DMS114 treated with DMSO at 0.1 percent for 48 hours (cell line): Measurements from ENCODE around the gene KCNQ1.
A peak's percentile ranks its signal among the peaks of the same experiment; 100 is the strongest.

Experiments
- DNase-seq: peaks from one replicate; lab custom pipeline; 2025; ENCODE audit not compliant: unreplicated experiment; lab: John Stamatoyannopoulos, UW

The KCNQ1 gene

DNA sequence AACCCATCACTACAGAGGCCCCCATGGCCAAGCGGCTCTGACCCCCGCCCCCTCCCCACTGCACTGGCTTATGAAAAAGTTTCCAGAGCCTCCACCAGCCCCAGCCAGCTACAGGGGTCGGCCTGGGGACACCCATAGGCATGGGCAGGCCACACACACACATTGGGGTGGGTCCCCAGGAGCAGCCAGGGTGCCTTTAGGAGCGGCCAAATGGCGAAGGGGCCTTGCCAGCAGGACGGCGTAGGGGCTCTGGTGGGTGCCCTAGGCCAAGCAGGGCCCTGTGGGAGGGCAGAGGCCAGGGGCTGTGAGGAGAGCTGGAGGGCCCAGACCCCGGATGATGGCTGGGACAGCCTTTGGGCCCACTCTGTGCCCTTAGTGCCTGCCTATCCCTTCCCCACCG lies 34.2 kb upstream of the KCNQ1 start:
- DNase-seq, result no peak

DNA sequence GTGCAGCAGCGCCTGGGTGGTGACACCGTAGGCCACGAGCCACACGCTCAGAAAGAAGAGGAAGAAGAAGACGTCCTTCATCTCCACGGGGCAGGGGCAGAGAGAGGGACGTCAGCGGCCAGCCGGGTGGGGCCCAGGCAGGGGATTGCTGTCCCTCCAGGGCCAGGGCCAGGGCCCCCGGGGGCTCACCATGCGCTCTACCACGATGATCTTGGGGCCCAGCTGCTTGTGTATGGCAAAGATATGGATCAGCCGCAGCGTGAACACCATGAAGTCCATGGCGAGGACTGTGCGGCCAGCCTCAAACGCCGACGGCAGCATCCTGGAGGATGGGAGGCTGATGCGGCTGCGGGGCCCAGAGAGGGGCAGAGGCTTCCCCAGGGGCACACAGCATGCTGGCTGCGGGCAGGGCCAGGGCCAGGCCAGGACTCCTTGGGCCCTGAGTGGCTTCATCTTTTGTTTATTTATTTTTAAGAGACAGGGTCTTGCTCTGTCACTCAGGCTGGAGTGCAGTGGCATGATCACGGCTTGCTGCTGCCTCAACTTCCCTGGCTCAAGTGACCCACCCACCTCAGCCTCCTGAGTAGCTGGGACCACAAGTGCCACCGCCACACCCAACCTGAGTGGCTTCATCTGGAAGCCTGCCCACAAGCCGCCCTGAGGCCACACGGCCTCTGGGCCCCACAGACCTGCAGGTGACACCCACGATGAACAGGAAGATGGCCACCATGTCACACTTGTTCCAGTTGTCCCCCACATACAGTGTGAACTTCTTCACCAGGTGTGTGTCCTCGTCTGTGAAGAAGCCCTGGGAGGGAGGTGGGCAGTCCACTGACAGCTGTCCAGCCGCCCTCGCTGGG lies 33.1 kb upstream of the KCNQ1 start:
- DNase-seq, result no peak

DNA sequence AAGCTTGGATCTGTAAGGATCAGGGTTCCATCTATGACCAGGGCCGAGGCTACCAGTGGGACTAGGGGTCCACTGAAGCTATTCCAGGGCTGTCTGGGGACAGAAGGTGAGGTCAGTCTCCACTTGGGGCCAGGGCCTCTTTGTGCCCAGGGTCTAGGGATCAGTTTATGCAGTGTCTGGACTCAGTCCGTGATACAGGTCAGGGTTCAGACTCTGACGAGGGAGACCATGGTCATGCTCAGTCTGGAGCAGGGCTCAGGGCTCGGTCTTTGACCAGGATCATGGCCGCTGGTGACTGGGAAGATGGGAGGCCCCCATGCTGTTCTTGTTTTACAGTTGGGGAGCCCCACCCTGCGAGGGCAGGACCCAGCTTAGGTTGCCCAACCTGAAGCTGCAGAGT lies 32.5 kb upstream of the KCNQ1 start:
- no peak for DNase-seq

DNA sequence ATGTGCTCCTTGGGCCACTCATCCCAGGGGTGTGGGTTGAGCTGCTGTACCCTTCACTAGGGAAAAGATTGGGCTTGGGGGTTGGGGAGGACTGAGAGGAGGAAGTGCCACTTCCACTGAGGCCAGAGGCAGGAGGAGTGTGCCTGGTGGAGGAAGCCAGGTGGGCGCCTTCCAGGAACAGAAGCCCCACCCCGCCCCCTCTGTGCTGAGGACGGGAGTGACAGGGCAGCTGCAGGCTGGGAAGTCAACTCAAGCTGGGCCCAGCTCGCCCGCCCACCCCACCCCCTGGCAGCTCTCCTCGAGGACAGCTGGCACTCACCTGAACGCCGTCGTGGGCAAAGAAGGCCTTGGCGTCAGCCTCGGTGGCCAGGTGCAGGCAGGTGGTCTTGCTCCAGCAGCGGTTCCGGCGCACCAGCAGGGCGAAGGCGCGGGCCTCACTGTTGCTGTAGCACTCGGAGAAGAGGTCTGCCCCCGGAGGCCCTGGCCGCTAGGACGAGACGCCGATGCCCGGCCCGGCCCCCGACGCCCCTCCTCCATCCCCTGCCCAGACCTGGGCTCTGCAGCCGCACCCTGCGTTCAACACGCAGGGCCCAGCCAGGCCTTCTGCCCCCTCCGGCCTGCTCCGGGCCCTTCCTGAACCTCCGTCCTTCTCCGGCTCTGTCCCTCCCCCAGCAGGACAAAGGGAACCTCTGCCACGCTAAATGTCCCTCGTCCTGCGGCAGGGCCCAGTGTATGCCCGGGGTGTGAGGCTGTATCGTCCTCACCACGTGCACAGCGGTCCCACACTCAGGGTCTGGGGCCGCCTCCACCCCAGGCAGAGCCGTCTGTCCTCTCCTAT lies 30.8 kb upstream of the KCNQ1 start:
- DNase-seq, result no peak

DNA sequence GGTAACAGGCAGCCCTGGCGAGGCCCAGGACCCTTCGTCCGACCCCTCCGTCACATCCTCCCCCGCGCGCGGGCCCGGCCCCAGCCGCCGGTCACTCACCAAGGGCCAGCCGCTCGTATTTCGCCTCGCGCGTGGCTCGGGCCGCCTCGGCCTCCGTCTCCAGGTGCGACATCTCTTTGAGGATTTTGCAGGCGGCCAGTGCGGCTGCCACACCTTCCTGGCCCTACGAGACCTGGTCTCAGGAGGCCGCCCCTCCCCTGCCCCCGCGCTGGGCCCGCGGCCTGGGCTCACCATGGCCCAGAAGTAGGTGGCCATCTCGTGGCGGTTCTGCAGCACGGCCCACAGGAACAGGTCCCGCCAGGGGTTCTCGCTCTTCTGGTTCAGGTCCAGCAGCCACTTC lies 30.2 kb upstream of the KCNQ1 start:
- DNase-seq, result no peak

DNA sequence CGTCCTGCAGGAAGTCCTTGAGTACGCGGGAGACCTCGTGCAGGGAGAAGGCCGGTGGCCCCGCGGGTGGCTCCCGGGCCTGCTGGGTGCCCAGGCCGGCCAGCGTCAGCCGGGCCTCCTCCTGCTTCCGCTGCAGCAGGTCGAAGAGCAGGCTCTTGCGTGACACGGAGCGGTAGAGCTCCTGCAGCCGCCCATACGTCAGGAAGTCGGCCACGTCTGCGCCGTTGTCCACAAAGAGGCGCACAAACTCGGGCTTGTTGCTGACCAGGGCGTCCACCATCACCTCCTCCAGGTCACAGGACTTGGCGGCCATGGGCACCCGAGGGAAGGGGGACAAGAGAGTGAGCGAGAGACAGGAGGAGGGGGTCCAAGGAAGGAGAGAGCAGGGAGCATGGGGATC lies 29.6 kb upstream of the KCNQ1 start:
- no peak for DNase-seq

DNA sequence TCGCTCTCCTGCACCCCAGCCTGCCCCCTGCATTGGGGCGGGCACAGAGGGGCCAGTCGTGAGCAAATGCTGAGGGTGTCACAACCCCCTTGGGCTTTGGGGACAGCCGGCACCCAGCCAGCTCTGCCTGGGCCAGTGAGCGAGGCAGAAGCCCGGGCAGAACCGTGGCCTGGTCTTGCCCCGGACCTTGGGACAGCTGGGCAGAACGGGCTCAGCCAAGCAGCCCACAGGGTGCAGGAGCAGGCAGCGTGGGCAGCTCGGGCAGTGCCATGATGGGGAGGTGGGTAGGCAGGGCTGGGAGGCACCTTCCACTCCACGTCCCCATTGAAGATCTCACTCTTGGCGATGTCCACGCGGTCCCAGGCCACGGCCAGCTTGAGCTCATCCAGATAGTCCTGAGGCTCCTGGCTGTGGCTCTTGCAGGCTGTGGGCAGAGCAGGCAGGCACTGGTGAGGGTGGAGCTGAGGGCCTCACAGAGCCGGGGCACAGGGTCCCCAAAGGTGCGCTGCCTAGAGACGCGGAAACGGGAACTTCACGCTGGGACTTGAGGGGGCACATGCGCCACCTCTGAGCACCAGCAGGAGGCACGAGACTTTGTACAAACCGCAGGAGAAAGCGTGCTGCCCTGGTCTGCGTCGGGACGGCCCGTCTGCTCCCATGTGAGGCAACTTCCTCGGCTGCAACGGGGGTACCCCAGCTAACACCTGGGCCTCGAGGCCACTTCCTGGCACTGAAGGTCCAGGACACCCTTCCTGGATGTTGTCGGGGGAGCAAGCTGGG lies 29.0 kb upstream of the KCNQ1 start:
- DNase-seq, result no peak

DNA sequence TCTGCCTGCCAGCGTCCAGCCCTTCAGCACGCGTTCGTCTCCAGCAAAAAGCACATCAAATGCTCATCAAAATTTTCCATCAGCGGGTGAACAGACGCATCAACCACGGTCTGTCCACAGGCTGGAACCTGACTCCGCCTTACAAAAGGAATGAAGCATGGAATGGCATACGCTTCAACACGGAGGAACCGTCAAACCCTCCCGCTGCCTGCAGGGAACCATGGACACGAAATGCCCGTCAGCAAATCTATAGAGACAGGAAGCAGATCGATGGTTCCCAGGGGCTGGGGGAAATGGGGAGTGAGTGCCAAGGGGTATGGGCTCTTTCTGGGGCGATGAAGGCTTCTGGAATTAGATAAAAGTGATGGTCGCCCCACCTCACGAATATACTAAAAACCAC lies 28.0 kb upstream of the KCNQ1 start:
- DNase-seq, result no peak

DNA sequence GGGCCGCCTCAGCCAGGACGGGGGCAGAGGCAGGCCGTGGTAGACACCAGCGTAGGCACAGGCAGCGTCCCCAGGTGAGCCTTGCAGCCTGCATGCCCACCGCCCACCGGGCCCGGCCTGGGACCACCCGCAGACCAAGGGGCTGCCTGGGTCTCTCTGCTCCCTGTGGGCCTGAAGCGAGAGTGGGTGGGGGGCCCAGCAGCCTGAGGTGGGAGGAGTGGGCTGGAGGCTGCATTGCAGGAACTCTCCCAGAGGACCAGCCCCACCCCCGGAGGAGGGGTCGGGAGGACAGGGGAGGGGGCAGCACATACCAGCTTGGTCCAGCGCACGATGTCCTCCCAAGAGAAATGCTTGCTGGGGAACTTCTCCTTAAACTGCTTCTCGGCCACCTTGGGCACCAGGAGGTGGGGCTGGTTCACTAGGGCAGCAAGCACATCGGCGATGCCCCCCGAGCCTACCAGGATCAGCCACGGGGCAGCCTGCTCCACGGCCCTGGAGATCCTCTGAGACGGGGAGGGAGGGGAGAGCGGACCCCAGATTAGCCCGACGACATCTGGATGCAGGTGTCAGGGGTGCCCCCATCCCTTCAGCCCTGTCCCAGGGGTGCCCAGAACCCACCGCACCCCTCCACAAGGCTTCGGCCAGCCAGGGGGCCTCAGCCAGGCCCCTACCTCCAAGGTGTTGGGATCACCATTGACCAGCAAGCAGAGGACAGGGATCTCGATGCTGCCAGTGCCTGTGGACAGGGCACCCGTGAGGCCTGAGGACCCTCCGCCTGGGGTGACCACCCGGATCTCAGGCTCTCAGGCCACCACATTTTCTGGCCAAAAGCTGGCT lies 26.7 kb upstream of the KCNQ1 start:
- DNase-seq, result no peak

DNA sequence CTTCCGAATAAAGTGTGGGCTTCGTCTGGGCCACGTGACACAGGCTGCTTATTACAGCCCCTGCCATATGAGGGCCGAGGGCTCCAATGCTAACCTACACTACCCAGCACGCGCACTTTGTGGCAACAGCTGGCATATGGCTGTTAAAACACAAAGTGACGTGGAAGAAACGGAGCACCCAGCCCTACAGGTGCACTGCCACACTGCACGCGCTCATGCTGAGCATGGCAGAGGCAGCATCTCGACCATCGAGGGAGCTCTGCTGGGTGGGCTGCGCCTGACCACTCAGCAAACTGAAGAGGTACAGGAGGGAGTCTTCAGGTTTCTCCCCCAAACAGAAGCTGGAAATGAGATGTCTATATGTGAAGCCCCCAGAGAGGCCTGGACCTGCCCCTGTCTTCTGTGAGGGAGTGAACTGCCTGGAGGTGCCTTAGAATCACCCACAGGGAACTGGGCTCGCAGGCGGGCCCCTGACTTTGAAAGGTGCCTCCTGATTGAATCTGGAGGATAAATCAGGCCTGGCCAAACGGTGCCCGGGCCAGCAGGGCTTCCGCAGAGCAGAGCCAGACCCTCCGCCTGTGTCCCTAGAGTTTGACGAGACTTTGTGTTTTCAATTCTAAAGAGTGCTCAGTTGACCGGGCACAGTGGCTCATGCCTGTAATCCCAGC lies 26.0 kb upstream of the KCNQ1 start:
- no peak for DNase-seq

DNA sequence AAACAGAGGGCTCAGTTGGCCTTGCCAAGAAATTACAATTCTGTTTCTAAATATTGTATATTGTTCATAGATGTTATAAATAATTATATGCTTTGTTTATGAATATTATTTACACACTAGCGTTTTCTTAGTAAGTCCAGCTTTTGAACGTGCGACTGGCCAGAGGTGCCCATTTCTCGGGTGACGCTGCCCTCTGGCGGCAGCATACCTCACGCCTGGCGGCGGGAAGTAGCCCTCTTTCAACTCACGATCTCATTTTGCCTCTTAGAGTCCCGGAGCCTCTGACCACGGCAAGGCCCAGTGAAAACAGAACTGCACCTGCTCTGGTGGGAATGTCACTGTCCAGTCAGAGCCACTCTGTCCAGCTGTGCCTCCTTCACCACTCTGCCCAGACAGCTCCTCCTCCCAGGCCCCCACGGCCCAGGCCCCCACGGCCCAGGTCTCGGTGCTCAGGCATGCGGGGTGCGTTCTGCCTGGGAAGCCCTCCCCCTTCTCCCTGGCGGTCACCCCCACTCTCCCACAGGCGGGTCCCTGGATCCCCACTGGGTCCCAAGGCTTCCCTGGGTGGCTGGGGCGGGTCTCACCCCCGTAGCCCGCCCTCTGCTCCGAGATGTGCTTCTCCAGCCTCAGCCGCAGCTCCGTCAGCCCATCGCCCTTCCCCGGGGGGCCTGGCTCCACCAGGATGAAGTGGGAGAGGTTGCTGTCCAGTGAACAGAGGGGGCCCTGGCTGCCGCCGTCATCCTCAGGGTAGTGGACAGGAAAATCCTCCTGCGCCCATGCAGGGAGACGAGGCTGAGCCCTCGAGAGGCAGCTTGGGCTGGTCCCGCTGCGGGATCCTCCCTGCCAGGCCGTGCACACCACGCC lies 24.9 kb upstream of the KCNQ1 start:
- DNase-seq, result peak; percentile 32

DNA sequence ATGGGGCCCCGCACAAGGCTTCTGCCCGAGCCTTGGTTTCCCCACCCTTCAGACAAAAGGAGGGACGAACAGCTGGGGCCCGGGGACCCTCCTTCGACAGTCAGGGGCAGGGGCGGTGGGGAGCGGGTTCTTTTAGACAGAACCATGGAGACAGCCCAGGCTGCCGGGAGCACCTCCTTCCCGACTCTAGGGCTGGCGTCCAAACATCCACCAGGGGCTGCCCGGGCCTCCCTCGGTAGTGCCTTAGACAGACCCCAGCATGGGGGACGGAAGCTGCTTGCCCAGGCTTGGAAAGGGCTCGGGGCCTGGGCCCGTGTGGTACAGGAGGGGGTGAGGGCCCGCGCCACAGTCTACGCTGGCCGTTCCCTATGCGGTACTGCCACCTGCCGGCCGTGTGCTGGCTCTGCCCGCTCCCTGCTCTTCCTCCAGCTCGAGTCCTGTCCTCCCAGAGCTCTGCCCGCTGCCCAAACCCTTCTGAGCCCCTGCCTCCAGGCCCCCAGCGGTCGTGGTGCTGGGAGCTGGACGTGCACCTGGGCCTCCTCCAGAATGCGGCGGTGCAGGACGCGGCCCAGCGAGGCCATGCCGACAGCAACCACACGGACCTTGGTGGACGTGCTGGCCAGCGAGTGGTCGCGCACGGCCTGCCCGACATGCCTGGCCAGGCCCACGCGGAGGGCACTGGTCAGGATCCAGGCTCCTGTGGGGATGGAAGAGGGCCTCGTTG lies 24.1 kb upstream of the KCNQ1 start:
- DNase-seq, result peak; percentile 51

DNA sequence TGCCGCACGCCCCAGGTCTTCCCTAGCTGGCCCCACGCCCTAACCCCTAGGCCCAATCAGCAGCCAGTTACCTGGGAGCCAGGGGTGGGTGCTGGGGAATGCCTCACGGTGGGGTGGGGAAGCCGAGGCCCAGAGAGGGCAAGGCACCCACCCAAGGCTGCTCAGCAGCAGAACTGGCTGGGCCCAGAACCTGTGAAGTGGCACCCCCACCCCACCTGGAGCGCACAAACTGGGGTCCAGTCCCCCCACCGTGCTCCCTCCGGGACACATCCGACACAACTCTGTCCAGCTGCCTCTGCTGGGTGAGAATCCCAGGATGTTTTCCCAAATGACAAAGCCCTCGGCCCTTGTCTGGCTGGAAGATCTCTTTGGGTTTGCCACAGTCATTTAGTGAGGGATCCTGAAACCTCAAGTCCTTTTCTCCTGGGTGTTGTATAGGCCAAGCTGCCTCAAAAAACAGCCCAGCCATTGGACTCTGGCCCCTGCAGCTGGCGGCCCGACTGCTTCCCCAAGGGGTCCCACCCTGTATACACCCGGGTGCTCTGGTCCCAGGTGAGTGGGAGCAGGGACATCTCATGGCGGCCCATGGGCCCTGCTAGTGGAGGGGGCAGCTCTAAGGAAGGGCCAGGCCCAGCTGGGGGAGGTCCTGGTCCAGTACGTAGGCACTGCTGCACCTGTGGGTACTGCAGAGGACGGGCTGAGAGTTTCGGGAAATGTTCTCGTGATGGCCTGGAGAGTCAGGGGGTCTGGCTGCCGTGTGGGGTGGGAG lies 23.4 kb upstream of the KCNQ1 start:
- no peak for DNase-seq

DNA sequence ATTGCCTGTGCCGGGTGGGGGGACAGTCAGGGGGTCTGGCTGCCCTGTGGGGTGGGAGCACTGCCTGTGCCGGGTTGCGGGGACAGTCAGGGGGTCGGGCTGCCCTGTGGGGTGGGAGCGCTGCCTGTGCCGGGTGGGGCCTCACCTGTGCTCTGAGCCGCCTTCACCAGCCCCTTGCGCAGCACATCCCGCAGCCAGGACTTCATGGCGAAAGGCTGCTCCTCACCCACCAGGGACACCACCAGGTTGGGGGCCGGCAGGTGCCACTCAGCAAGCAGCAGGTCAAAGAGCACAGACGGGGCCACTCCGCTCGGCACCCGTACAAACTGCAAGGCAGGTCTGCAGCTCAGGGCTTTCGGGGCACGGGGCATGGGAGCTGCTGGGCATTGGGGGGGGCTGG lies 22.8 kb upstream of the KCNQ1 start:
- no peak for DNase-seq

DNA sequence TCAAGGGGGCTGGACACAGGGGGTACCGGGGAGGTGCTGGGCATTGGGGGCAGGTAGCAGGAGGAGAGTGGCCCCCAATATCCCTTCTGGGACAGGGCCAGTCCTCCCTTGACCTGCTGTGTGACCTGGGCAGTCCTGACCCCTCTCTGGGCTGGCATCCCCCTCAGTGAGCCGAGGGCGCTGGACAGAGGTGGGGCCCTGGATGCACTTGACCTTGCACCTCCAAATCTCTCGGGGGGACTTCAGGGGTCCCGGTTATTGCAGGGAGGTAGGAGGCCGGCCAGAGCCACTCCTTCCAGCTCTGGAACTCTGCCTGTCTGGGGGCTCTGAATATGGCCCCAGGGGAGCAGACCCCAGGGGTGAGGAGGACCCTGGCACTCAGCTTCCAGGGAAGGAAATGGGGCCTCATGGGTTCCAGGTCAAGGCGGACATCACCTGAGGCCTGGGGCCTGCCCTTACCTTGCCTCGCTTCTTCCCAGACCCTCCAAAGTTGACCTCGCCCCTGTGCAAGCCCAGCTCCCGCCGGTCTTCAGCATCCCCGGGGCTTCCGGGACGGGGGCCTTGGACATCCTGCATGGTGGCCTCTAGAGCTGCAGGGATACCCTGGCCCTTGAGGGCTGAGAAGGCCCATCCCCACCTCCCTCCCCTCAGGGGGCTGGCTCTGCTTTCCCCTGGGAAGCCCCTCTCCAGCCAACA lies 22.2 kb upstream of the KCNQ1 start:
- DNase-seq, result no peak

DNA sequence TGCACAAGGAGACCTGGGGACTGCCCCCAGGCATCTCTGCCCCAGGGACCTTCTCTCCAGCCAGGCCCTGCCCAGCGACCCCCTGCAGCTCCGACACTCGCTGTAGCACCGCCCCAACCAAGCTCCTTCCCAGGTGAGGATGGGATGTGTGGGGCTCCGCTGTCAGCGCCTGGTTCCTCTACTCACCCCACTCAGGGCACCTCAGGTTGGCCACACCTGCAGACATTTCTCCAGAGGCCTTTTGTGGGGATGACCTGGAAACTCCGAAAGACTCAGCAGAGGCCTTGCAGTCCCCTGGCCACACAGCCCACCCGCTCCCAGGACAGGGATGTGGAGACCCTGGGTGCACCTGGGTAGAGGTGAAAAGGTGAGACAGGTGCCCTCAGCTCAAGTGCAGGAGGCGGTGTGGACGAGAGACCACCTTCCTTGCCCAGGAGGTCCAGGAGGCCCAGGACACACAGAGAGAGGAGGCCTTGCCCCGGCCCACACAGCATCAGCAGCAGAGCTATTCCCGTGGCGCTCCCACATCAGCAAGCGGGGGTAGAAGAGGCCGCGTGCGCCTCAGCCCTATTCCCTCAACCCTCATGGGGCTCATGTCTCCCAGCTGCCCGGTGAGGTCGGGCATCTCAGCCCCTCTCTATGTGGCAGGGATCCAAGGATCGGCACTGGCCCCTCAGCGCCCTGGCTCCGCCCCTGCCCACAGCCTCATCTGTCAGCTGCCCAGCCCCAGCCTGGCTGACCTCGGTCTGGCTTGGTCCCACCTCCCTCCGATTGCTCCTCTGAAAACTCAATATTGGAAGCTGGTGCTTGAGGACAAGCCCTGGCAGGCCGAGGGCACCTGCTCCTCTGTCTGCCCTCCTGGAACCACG lies 21.4 kb upstream of the KCNQ1 start:
- no peak for DNase-seq
